ENCODE data around the gene PLD3.
"Not testable (repeated sequence)": the region's sequence is repeated elsewhere in the genome, so short reads cannot be mapped to it uniquely, and the experiment has no call there.

PLD3 gene

GRCh38 chr19:40317338-40317737 is 31.2 kb upstream of the PLD3 start:
- Histone ChIP-seq H3K9me3 (ENCODE audit: control insufficient read depth, low read depth, low read length) (no peaks in the 10 kb centered on the region), H3K4me3 (ENCODE audit: low read length) (no peak overlapping the region), H3K27me3 (ENCODE audit: control insufficient read depth, insufficient read depth, low read length) (no peaks in the 10 kb centered on the region), H3K36me3 (ENCODE audit: control insufficient read depth, low read depth, low read length) (peaks cover 15% of the 10 kb centered on the region), H3K4me1 (ENCODE audit: control insufficient read depth, low read depth, low read length) (no peaks in the 10 kb centered on the region), H3K9ac (ENCODE audit: low read length) (no peak overlapping the region), H3K27ac (ENCODE audit: low read length) (no peak overlapping the region)

- Histone ChIP-seq H3K9ac (ENCODE audit: low read length) (no peak overlapping the region), H3K27ac (ENCODE audit: low read length) (no peak overlapping the region), H3K4me3 (ENCODE audit: low read length) (no peak overlapping the region), H3K4me1 (ENCODE audit: control insufficient read depth, low read depth, low read length) (no peaks in the 10 kb centered on the region), H3K9me3 (ENCODE audit: control insufficient read depth, low read depth, low read length) (no peaks in the 10 kb centered on the region), H3K27me3 (ENCODE audit: control insufficient read depth, insufficient read depth, low read length) (no peaks in the 10 kb centered on the region), H3K36me3 (ENCODE audit: control insufficient read depth, low read depth, low read length) (peaks cover 40% of the 10 kb centered on the region)
Observed at GRCh38 chr19:40320558-40320935, 27.9 kb upstream of the PLD3 start.

- no peak overlapping the region for H3K4me3 ChIP-seq (ENCODE audit: low read length)
- no peaks in the 10 kb centered on the region for H3K4me1 ChIP-seq (ENCODE audit: control insufficient read depth, low read depth, low read length)
- H3K9me3 ChIP-seq (ENCODE audit: control insufficient read depth, low read depth, low read length) = no peaks in the 10 kb centered on the region
- H3K27ac ChIP-seq (ENCODE audit: low read length) = no peak overlapping the region
- no peak overlapping the region for H3K9ac ChIP-seq (ENCODE audit: low read length)
- H3K27me3 ChIP-seq (ENCODE audit: control insufficient read depth, insufficient read depth, low read length) = no peaks in the 10 kb centered on the region
- peaks cover 45% of the 10 kb centered on the region for H3K36me3 ChIP-seq (ENCODE audit: control insufficient read depth, low read depth, low read length)
Observed at GRCh38 chr19:40321076-40321475, 27.4 kb upstream of the PLD3 start.

GRCh38 chr19:40321566-40322270 is 26.8 kb upstream of the PLD3 start:
- Histone ChIP-seq H3K4me1 (ENCODE audit: control insufficient read depth, low read depth, low read length) (no peaks in the 10 kb centered on the region), H3K27ac (ENCODE audit: low read length) (no peak overlapping the region), H3K9me3 (ENCODE audit: control insufficient read depth, low read depth, low read length) (no peaks in the 10 kb centered on the region), H3K4me3 (ENCODE audit: low read length) (no peak overlapping the region), H3K36me3 (ENCODE audit: control insufficient read depth, low read depth, low read length) (peaks cover 52% of the 10 kb centered on the region), H3K27me3 (ENCODE audit: control insufficient read depth, insufficient read depth, low read length) (no peaks in the 10 kb centered on the region), H3K9ac (ENCODE audit: low read length) (no peak overlapping the region)

- no peaks in the 10 kb centered on the region for H3K4me1 ChIP-seq (ENCODE audit: control insufficient read depth, low read depth, low read length)
- H3K9ac ChIP-seq (ENCODE audit: low read length) = no peak overlapping the region
- peaks cover 52% of the 10 kb centered on the region for H3K36me3 ChIP-seq (ENCODE audit: control insufficient read depth, low read depth, low read length)
Observed at GRCh38 chr19:40322271-40322610, 26.3 kb upstream of the PLD3 start.

GRCh38 chr19:40322951-40323615 is 25.4 kb upstream of the PLD3 start:
- H3K4me3 ChIP-seq (ENCODE audit: low read length) = no peak overlapping the region
- no peaks in the 10 kb centered on the region for H3K4me1 ChIP-seq (ENCODE audit: control insufficient read depth, low read depth, low read length)
- H3K27me3 ChIP-seq (ENCODE audit: control insufficient read depth, insufficient read depth, low read length) = no peaks in the 10 kb centered on the region
- no peak overlapping the region for H3K27ac ChIP-seq (ENCODE audit: low read length)
- H3K9me3 ChIP-seq (ENCODE audit: control insufficient read depth, low read depth, low read length) = no peaks in the 10 kb centered on the region
- H3K9ac ChIP-seq (ENCODE audit: low read length) = no peak overlapping the region
- H3K36me3 ChIP-seq (ENCODE audit: control insufficient read depth, low read depth, low read length) = peaks cover 58% of the 10 kb centered on the region

More at GRCh38 chr19:40322271-40322610, 26.3 kb upstream of the PLD3 start:
- Histone ChIP-seq H3K4me3 (ENCODE audit: low read length) (no peak overlapping the region), H3K9me3 (ENCODE audit: control insufficient read depth, low read depth, low read length) (no peaks in the 10 kb centered on the region), H3K27ac (ENCODE audit: low read length) (no peak overlapping the region), H3K27me3 (ENCODE audit: control insufficient read depth, insufficient read depth, low read length) (no peaks in the 10 kb centered on the region)

- Histone ChIP-seq H3K9ac (ENCODE audit: low read length) (no peak overlapping the region), H3K27ac (ENCODE audit: low read length) (no peak overlapping the region), H3K4me3 (ENCODE audit: low read length) (no peak overlapping the region), H3K9me3 (ENCODE audit: control insufficient read depth, low read depth, low read length) (no peaks in the 10 kb centered on the region), H3K27me3 (ENCODE audit: control insufficient read depth, insufficient read depth, low read length) (no peaks in the 10 kb centered on the region), H3K4me1 (ENCODE audit: control insufficient read depth, low read depth, low read length) (no peaks in the 10 kb centered on the region), H3K36me3 (ENCODE audit: control insufficient read depth, low read depth, low read length) (peaks cover 58% of the 10 kb centered on the region)
Observed at GRCh38 chr19:40323705-40324104, 24.8 kb upstream of the PLD3 start.

GRCh38 chr19:40326201-40326600 is 22.3 kb upstream of the PLD3 start:
- peaks cover 54% of the 10 kb centered on the region for H3K36me3 ChIP-seq (ENCODE audit: control insufficient read depth, low read depth, low read length)
- no peaks in the 10 kb centered on the region for H3K27me3 ChIP-seq (ENCODE audit: control insufficient read depth, insufficient read depth, low read length)
- no peak overlapping the region for H3K4me3 ChIP-seq (ENCODE audit: low read length)
- H3K9me3 ChIP-seq (ENCODE audit: control insufficient read depth, low read depth, low read length) = no peaks in the 10 kb centered on the region
- no peak overlapping the region for H3K27ac ChIP-seq (ENCODE audit: low read length)
- H3K4me1 ChIP-seq (ENCODE audit: control insufficient read depth, low read depth, low read length) = no peaks in the 10 kb centered on the region
- H3K9ac ChIP-seq (ENCODE audit: low read length) = no peak overlapping the region

GRCh38 chr19:40331052-40331451 is 17.4 kb upstream of the PLD3 start:
- Histone ChIP-seq H3K27me3 (ENCODE audit: control insufficient read depth, insufficient read depth, low read length) (no peaks in the 10 kb centered on the region), H3K4me3 (ENCODE audit: low read length) (no peak overlapping the region), H3K36me3 (ENCODE audit: control insufficient read depth, low read depth, low read length) (peaks cover 31% of the 10 kb centered on the region), H3K4me1 (ENCODE audit: control insufficient read depth, low read depth, low read length) (no peaks in the 10 kb centered on the region), H3K27ac (ENCODE audit: low read length) (no peak overlapping the region), H3K9ac (ENCODE audit: low read length) (no peak overlapping the region), H3K9me3 (ENCODE audit: control insufficient read depth, low read depth, low read length) (no peaks in the 10 kb centered on the region)

GRCh38 chr19:40332669-40333068 is 15.8 kb upstream of the PLD3 start:
- no peak overlapping the region for H3K9ac ChIP-seq (ENCODE audit: low read length)
- H3K9me3 ChIP-seq (ENCODE audit: control insufficient read depth, low read depth, low read length) = no peaks in the 10 kb centered on the region
- H3K27ac ChIP-seq (ENCODE audit: low read length) = no peak overlapping the region
- H3K4me3 ChIP-seq (ENCODE audit: low read length) = no peak overlapping the region
- peaks cover 20% of the 10 kb centered on the region for H3K36me3 ChIP-seq (ENCODE audit: control insufficient read depth, low read depth, low read length)
- no peaks in the 10 kb centered on the region for H3K27me3 ChIP-seq (ENCODE audit: control insufficient read depth, insufficient read depth, low read length)
- no peaks in the 10 kb centered on the region for H3K4me1 ChIP-seq (ENCODE audit: control insufficient read depth, low read depth, low read length)

- not testable (repeated sequence) for H3K4me3 ChIP-seq (ENCODE audit: low read length); H3K9ac ChIP-seq (ENCODE audit: low read length); H3K27ac ChIP-seq (ENCODE audit: low read length); H3K4me1 ChIP-seq (ENCODE audit: control insufficient read depth, low read depth, low read length); H3K27me3 ChIP-seq (ENCODE audit: control insufficient read depth, insufficient read depth, low read length); H3K9me3 ChIP-seq (ENCODE audit: control insufficient read depth, low read depth, low read length)
- H3K36me3 ChIP-seq (ENCODE audit: control insufficient read depth, low read depth, low read length) = peaks cover 19% of the 10 kb centered on the region
Observed at GRCh38 chr19:40333083-40333482, 15.4 kb upstream of the PLD3 start.

GRCh38 chr19:40335101-40335500 is 13.4 kb upstream of the PLD3 start:
- Histone ChIP-seq H3K9me3 (ENCODE audit: control insufficient read depth, low read depth, low read length) (no peaks in the 10 kb centered on the region), H3K27ac (ENCODE audit: low read length) (no peak overlapping the region), H3K4me1 (ENCODE audit: control insufficient read depth, low read depth, low read length) (no peaks in the 10 kb centered on the region), H3K9ac (ENCODE audit: low read length) (no peak overlapping the region), H3K4me3 (ENCODE audit: low read length) (no peak overlapping the region), H3K36me3 (ENCODE audit: control insufficient read depth, low read depth, low read length) (peaks cover 23% of the 10 kb centered on the region), H3K27me3 (ENCODE audit: control insufficient read depth, insufficient read depth, low read length) (no peaks in the 10 kb centered on the region)
